ENCODE results near the gene GDPD4.

Gene GDPD4

GRCh38 chr11:77294040-77294439, 7.4 kb downstream of the GDPD4 start:
- no peak for DNase-seq

GRCh38 chr11:77289737-77290136, 11.7 kb downstream of the GDPD4 start:
- DNase-seq, result no peak

GRCh38 chr11:77287615-77288273, 13.7 kb downstream of the GDPD4 start:
- no peak for DNase-seq

- DNase-seq, result no peak
Observed at GRCh38 chr11:77287136-77287535, 14.3 kb downstream of the GDPD4 start.

- no peak for DNase-seq
Observed at GRCh38 chr11:77284476-77285468, 16.7 kb downstream of the GDPD4 start.

GRCh38 chr11:77283101-77283500, 18.4 kb downstream of the GDPD4 start:
- DNase-seq, result no peak

- DNase-seq, result no peak
Observed at GRCh38 chr11:77278595-77279506, 22.6 kb downstream of the GDPD4 start.

GRCh38 chr11:77276271-77276670, 25.2 kb downstream of the GDPD4 start:
- DNase-seq, result no peak

- no peak for DNase-seq
Observed at GRCh38 chr11:77270921-77271320, 30.6 kb downstream of the GDPD4 start.

GRCh38 chr11:77269484-77270123, 31.9 kb downstream of the GDPD4 start:
- no peak for DNase-seq

- no peak for DNase-seq
Observed at GRCh38 chr11:77267962-77268361, 33.5 kb downstream of the GDPD4 start.

- DNase-seq, result no peak
Observed at GRCh38 chr11:77266766-77267165, 34.7 kb downstream of the GDPD4 start.

- DNase-seq, result no peak
Observed at GRCh38 chr11:77262803-77263202, 38.7 kb downstream of the GDPD4 start.

GRCh38 chr11:77259641-77260040, 41.8 kb downstream of the GDPD4 start:
- no peak for DNase-seq

- no peak for DNase-seq
Observed at GRCh38 chr11:77253690-77254089, 47.8 kb downstream of the GDPD4 start.

GRCh38 chr11:77252555-77253270, 48.8 kb downstream of the GDPD4 start:
- DNase-seq, result no peak

GRCh38 chr11:77250881-77251640, 50.4 kb downstream of the GDPD4 start:
- DNase-seq, result no peak

- DNase-seq, result no peak
Observed at GRCh38 chr11:77249427-77249826, 52.1 kb downstream of the GDPD4 start.

GRCh38 chr11:77244277-77245027, 57.0 kb downstream of the GDPD4 start:
- no peak for DNase-seq

- DNase-seq, result no peak
Observed at GRCh38 chr11:77236901-77237300, 64.6 kb downstream of the GDPD4 start.
